ENCODE results near the gene B4GAT1. TPM values are rescaled to one million over a fixed set of nuclear protein-coding genes. Genes with fewer than 3 reads are reported as not detected.

B4GAT1 gene
- polyA plus RNA-seq, 2 of the 4 experiments (the other 2 are of a cell fraction), result 11.0 to 18.0 TPM

DNA sequence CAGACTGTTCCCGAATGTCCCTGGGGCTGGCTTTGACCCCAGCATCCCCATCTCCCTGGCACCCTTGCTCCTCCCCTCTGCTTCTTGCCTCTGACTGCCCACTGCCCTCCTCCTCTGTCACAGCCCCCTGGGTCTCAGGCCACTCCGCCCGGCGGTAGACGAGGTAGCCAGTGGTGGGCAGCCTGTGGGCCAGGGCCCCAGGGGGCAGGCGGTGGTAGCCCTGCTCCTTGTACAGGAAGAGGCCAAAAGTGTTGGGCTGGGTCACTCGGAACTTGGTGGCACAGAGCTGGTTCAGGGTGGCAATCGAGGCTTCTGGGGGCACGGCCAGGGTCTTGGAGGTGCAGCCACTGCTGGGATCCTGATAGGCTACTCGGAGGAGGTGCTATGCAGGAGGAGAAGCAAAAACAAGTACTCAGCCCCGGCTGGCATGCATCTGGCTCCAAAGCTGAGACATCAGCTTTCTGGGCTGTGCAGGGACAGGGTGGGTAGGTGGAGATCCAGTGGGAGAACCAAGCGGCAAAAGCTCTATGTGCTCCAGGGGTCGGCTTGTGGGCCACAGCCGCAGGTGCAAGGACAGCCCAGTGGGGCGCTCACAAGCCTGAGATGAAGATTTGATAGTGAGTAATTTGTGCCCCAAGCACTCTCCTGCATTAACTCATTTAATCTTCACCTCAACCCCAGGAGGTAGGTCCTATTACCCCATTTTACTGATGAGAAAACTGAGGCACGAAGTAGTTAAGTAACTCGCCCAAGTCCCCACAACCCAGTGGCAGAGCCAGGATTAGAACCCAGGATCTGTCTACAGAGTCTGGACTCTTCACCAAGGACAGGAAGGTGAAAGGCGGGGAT is 14.8 kb downstream of the B4GAT1 start:
- ChIA-PET CTCF (interaction anchor here (1.0 to 8.7 kb wide), 7 partner anchors 10 to 76 kb away, joined by 3 to 247 read pairs (median 5); partner anchors contain the start of genes B4GAT1, BRMS1 and CD248), POLR2A (no interaction called here)
- ATAC-seq, result no peak

DNA sequence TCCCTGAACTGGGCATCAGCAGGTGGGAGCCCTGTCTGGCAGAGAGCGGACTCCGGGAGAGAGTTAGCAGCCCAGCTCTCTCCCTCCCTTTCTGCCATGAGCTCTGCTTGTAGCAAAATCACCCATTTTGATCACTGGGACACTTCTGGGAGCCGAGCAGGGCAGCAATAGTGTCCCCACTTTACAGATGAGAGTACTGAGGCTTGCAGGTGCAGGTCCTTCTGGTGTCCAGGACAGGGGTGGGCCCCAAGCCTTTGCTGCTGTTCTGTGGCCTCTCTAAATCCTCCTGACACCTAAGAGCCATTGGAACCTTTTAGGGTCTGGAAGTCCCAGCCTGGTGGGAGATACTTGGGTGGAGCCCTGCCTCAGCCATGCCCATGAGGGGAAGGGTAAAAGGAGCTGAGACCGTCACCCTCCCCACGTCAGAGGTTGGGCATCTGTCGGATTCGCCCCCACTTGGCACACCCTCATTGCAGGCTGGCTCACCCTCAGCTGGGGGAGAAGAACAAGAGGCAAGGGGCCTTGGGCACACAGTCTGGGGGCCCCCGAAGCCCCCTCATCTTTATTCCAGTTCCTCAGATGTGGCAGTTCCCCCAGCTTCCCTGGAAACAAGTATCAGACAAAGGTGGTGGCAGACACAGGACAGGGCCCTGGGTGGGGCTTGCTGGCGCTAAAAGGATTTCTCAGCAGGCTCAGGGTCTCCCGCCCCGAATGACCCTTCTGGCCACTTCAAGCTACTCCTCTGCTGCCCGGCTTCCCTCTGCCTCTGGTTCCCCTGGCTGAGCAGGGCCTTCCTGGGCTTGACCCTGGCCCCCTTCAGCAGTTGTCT is 15.7 kb downstream of the B4GAT1 start:
- TF ChIP-seq JUN (IDR thresholded peaks at IDR 0.05), result no peak
- TF ChIP-seq HDAC2 (IDR thresholded peaks at IDR 0.05), result no peak
- TF ChIP-seq POLR2A (IDR thresholded peaks at IDR 0.05; ENCODE audit: low read length), result no peak
- TF ChIP-seq SMC3 (IDR thresholded peaks at IDR 0.05), result no peak
- no peak for TF ChIP-seq ZSCAN20 (CRISPR knock-in tag; IDR thresholded peaks at IDR 0.05)
- no peak for TF ChIP-seq ZC3H11A (IDR thresholded peaks at IDR 0.05)
- no peak for TF ChIP-seq CEBPB (IDR thresholded peaks at IDR 0.05)
- no peak for TF ChIP-seq KDM1A (IDR thresholded peaks at IDR 0.05; ENCODE audit: low read depth)
- TF ChIP-seq HOXB5 (CRISPR knock-in tag; IDR thresholded peaks at IDR 0.05), result no peak
- no peak for TF ChIP-seq MAFK (IDR thresholded peaks at IDR 0.05; ENCODE audit: partially characterized antibody)
- TF ChIP-seq CBX8 (IDR thresholded peaks at IDR 0.05), result no peak
- TF ChIP-seq ZNF302 (CRISPR knock-in tag; IDR thresholded peaks at IDR 0.05), result no peak
- TF ChIP-seq EP300 (IDR thresholded peaks at IDR 0.05), result no peak
- TF ChIP-seq, protein P1, sequence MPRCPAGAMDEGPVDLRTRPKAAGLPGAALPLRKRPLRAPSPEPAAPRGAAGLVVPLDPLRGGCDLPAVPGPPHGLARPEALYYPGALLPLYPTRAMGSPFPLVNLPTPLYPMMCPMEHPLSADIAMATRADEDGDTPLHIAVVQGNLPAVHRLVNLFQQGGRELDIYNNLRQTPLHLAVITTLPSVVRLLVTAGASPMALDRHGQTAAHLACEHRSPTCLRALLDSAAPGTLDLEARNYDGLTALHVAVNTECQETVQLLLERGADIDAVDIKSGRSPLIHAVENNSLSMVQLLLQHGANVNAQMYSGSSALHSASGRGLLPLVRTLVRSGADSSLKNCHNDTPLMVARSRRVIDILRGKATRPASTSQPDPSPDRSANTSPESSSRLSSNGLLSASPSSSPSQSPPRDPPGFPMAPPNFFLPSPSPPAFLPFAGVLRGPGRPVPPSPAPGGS (IDR thresholded peaks at IDR 0.05), result no peak
- FAIRE-seq (no peak), DNase-seq (ENCODE audit: low read depth in 1 of 2, low spot score in 1 of 2) (no peak), ATAC-seq (no peak)
- ChIA-PET CTCF (interaction anchor here (0.9 to 8.7 kb wide), 8 partner anchors 7 to 77 kb away, joined by 3 to 247 read pairs (median 8); partner anchors contain the start of genes B4GAT1, BRMS1 and CD248), POLR2A (no interaction called here)
- Histone ChIP-seq H3K4me1 (peaks cover 31% of the 10 kb centered on the region), H3K9me3 (no peaks in the 10 kb centered on the region), H3K4me2 (no peak overlapping the region), H3K4me3 (no peak overlapping the region), H3K27ac (no peak overlapping the region)
- WGBS (ENCODE audit: missing lambda C conversion rate), result 89% methylated on average over 12 of the region's 12 CpGs

More for the DNA sequence above, 14.8 kb downstream of the B4GAT1 start:
- Histone ChIP-seq H3K27ac (no peak overlapping the region), H3K4me1 (peaks cover 31% of the 10 kb centered on the region), H3K4me2 (no peak overlapping the region), H3K4me3 (no peak overlapping the region), H3K9me3 (no peaks in the 10 kb centered on the region)
- WGBS (ENCODE audit: missing lambda C conversion rate), result 86% methylated on average over 17 of the region's 18 CpGs
- FAIRE-seq, result no peak
- TF ChIP-seq ESRRA (IDR thresholded peaks at IDR 0.05; ENCODE audit: borderline replicate concordance, low read length) (no peak), FOSL2 (IDR thresholded peaks at IDR 0.05) (no peak), FOSL2 (CRISPR knock-in tag; IDR thresholded peaks at IDR 0.05) (no peak), HOXB5 (CRISPR knock-in tag; IDR thresholded peaks at IDR 0.05) (no peak), NR3C1 (IDR thresholded peaks at IDR 0.05) (no peak), MAFK (IDR thresholded peaks at IDR 0.05; ENCODE audit: partially characterized antibody) (no peak), MAZ (IDR thresholded peaks at IDR 0.05; ENCODE audit: borderline replicate concordance, low read depth, low read length) (no peak), GATA3 (IDR thresholded peaks at IDR 0.05; ENCODE audit: borderline replicate concordance) (no peak)
- TF ChIP-seq, protein P2, sequence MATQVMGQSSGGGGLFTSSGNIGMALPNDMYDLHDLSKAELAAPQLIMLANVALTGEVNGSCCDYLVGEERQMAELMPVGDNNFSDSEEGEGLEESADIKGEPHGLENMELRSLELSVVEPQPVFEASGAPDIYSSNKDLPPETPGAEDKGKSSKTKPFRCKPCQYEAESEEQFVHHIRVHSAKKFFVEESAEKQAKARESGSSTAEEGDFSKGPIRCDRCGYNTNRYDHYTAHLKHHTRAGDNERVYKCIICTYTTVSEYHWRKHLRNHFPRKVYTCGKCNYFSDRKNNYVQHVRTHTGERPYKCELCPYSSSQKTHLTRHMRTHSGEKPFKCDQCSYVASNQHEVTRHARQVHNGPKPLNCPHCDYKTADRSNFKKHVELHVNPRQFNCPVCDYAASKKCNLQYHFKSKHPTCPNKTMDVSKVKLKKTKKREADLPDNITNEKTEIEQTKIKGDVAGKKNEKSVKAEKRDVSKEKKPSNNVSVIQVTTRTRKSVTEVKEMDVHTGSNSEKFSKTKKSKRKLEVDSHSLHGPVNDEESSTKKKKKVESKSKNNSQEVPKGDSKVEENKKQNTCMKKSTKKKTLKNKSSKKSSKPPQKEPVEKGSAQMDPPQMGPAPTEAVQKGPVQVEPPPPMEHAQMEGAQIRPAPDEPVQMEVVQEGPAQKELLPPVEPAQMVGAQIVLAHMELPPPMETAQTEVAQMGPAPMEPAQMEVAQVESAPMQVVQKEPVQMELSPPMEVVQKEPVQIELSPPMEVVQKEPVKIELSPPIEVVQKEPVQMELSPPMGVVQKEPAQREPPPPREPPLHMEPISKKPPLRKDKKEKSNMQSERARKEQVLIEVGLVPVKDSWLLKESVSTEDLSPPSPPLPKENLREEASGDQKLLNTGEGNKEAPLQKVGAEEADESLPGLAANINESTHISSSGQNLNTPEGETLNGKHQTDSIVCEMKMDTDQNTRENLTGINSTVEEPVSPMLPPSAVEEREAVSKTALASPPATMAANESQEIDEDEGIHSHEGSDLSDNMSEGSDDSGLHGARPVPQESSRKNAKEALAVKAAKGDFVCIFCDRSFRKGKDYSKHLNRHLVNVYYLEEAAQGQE (IDR thresholded peaks at IDR 0.05), result no peak
- TF ChIP-seq, protein P3, sequence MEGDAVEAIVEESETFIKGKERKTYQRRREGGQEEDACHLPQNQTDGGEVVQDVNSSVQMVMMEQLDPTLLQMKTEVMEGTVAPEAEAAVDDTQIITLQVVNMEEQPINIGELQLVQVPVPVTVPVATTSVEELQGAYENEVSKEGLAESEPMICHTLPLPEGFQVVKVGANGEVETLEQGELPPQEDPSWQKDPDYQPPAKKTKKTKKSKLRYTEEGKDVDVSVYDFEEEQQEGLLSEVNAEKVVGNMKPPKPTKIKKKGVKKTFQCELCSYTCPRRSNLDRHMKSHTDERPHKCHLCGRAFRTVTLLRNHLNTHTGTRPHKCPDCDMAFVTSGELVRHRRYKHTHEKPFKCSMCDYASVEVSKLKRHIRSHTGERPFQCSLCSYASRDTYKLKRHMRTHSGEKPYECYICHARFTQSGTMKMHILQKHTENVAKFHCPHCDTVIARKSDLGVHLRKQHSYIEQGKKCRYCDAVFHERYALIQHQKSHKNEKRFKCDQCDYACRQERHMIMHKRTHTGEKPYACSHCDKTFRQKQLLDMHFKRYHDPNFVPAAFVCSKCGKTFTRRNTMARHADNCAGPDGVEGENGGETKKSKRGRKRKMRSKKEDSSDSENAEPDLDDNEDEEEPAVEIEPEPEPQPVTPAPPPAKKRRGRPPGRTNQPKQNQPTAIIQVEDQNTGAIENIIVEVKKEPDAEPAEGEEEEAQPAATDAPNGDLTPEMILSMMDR (IDR thresholded peaks at IDR 0.05), result no peak
- TF ChIP-seq, protein P1 (IDR thresholded peaks at IDR 0.05), result no peak
- no peak for DNase-seq (ENCODE audit: low read depth in 1 of 2, low spot score in 1 of 2)
